NT2/D1 (cell line): ENCODE results near the gene SHISAL2B.

ENCODE experiments used
- DNase-seq: peaks from one replicate; pipeline ENCODE4 v3.0.0-alpha.2; 2011; ENCODE audit warnings: low read depth, low spot score
- H3K27me3 ChIP-seq: 2 replicates; pipeline ENCODE4 v1.6.0; 2011; ENCODE audit warnings: mild to moderate bottlenecking; ENCODE audit not compliant: insufficient read length, insufficient read depth
- H3K36me3 ChIP-seq: 2 replicates; pipeline ENCODE4 v1.6.1; 2011; ENCODE audit warnings: mild to moderate bottlenecking, low read length, mixed read lengths; ENCODE audit not compliant: insufficient read depth, insufficient read length
- H3K4me1 ChIP-seq: 2 replicates; pipeline ENCODE4 v1.5.1; 2011; ENCODE audit not compliant: insufficient read depth, insufficient read length
- H3K4me3 ChIP-seq: 2 replicates; pipeline ENCODE4 v1.5.1; 2011; ENCODE audit warnings: low read depth; ENCODE audit not compliant: insufficient read length
- H3K9ac ChIP-seq: 2 replicates; pipeline ENCODE4 v1.6.0; 2011; ENCODE audit warnings: low read depth; ENCODE audit not compliant: insufficient read length
- H3K9me3 ChIP-seq: 2 replicates; pipeline ENCODE4 v1.5.1; 2011; ENCODE audit warnings: mild to moderate bottlenecking, low read length; ENCODE audit not compliant: insufficient read depth
- SUZ12 ChIP-seq: IDR thresholded peaks from 2 replicates; pipeline ENCODE4 v1.6.1; 2011; ENCODE audit not compliant: insufficient read length, insufficient read depth; ENCODE audit errors: extremely low read depth
- YY1 ChIP-seq: IDR thresholded peaks from 2 replicates; pipeline ENCODE4 v1.6.1; 2011; ENCODE audit not compliant: insufficient read length, insufficient read depth
- ZNF274 ChIP-seq: IDR thresholded peaks from 2 replicates; pipeline ENCODE4 v1.6.1; 2011; ENCODE audit warnings: mild to moderate bottlenecking, low read depth, low read length

SHISAL2B gene

DNA sequence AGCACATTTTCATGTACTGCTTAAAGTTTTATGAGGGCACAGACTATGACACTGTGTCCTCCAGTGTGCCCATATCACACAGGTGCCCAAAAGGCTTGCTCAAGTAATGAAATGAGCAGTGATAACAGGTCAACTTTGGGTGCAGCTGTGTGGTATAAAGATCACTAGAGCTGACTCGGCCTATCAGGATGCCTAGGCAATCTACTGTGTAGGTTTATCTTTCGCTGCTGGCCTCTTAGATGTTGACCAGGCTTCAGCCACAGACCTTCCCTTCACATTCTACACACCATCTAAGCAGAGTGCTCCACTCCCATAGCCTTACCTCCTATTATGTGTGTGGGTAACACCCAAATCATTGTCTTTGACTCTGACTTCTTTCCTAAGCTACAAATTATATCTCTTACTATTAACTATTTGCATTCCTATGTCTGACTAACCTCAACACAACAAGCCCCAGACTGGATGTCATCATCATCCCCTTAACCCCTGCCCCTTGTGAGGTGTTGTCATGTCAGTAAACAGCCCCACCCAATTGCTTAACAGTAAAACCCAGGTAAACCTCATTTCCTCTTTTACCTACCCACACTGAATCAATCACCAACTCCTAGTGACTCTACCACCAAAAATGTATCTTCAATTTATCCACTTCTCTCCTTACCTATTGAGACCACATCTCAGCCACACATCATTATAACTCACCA lies 75.7 kb downstream of the SHISAL2B start:
- no peak overlapping the region for H3K4me3 ChIP-seq
- peaks cover 25% of the 10 kb centered on the region for H3K36me3 ChIP-seq
- H3K9ac ChIP-seq = no peak overlapping the region
- DNase-seq = no peak
- no peaks in the 10 kb centered on the region for H3K4me1 ChIP-seq
- no peaks in the 10 kb centered on the region for H3K27me3 ChIP-seq
- TF ChIP-seq SUZ12 (no peak), YY1 (no peak), ZNF274 (no peak)
- H3K9me3 ChIP-seq = no peaks in the 10 kb centered on the region

DNA sequence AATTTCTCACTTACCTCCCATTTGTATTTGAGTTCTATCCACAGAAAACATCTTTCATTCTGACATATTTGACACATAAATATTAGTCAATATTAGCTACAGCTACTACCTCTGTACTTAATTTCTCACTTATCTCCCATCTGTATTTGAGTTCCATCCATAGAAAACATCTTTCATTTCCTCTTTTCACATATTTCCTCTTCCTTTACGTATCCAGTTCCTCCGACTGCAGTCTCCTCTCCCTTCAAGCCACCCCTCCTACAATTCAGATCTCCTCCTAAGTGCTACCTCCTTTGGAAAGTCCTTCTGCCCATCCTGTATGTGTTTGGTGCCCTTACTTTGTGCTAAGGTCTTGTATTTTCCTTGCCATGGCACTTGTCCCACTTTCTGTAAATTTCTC lies 76.6 kb downstream of the SHISAL2B start:
- Histone ChIP-seq H3K9ac (no peak overlapping the region), H3K9me3 (no peaks in the 10 kb centered on the region), H3K4me3 (no peak overlapping the region), H3K4me1 (no peaks in the 10 kb centered on the region), H3K36me3 (peaks cover 26% of the 10 kb centered on the region), H3K27me3 (no peaks in the 10 kb centered on the region)
- DNase-seq = no peak
- no peak for TF ChIP-seq ZNF274
- no peak for TF ChIP-seq SUZ12
- no peak for TF ChIP-seq YY1
